Adrenal gland (tissue), 12 donors: ENCODE data around the gene PDIA4. TPM values are rescaled to one million over a fixed set of nuclear protein-coding genes. Genes with fewer than 3 reads are reported as not detected.

Experiments used
- DNase-seq, 7 donors: peaks; one replicate each; pipeline ENCODE4 v3.0.0-alpha.2; 2019 to 2020
- H3K27ac ChIP-seq, 5 donors: fragments of 200-600 bp; sonication (generic) in 4 of 5; 1 replicate in 3 of 5; 2 replicates in 2 of 5; pipeline versions ENCODE4 v1.5.1 to v1.8.0; 2016 to 2020; ENCODE audit warnings: mild to moderate bottlenecking in 1 of 5
- H3K27me3 ChIP-seq: fragments of 200-600 bp; 2 replicates; pipeline ENCODE4 v1.8.0; 2021
- H3K36me3 ChIP-seq, 2 donors: fragments of 200-600 bp; replicated peaks in 1 of 2; 1 replicate in 1 of 2; 2 replicates in 1 of 2; pipeline versions ENCODE4 v1.5.1 to v1.8.0; 2018 to 2022
- H3K4me1 ChIP-seq, 2 donors: fragments of 200-600 bp; replicated peaks in 1 of 2; 1 replicate in 1 of 2; 2 replicates in 1 of 2; pipeline versions ENCODE4 v1.5.1 to v1.8.0; 2018 to 2021
- H3K4me3 ChIP-seq, 4 donors: fragments of 200-600 bp; sonication (generic) in 3 of 4; one replicate each; pipeline ENCODE4 v1.5.1; 2016 to 2018
- H3K9me3 ChIP-seq, 3 donors: fragments of 200-600 bp; sonication (generic) in 1 of 3; replicated peaks in 1 of 3; 1 replicate in 2 of 3; 2 replicates in 1 of 3; pipeline versions ENCODE4 v1.5.1 to v1.8.0; 2016 to 2021
- POLR2A ChIP-seq, 2 donors: fragments of 450-650 bp; IDR thresholded peaks; one replicate each; pipeline ENCODE4 v1.6.1; 2017; ENCODE audit warnings: antibody characterized with exemption in 2 of 2, mild to moderate bottlenecking in 2 of 2, moderate library complexity in 1 of 2
- WGBS, 4 donors: extraction: QIAGEN DNeasy Blood & Tissue Kit in 2 of 4; methylation state at CpG; one replicate each; pipeline versions ENCODE4 v1.1.5 to v1.1.7; 2013 to 2017; 5-methylcytosine and 5-hydroxymethylcytosine counted together
- intact Hi-C, 2 donors: fragments of 100-400 bp; cut with DNase I; formaldehyde crosslinking; loops; one replicate each; pipeline versions ENCODE4 v1.14.1 to v1.15.0; 2022 to 2023
- polyA plus RNA-seq, 3 donors: library from polyadenylated mRNA; stranded (reverse); fragments of 200-250 nt in 2 of 3; fragments of 350-450 nt in 1 of 3; fragmentation: Illumina TruSeq in 1 of 3; extraction: RNeasy Lipid Tissue Mini Kit (QIAGEN cat#74804) in 1 of 3; gene quantifications; one replicate each; pipeline ENCODE4 v1.2.3, GENCODE V29; 2013 to 2014
- total RNA-seq, 9 donors: library from RNA; depleted of rRNA in 4 of 9; stranded (reverse); fragments of >200 nt in 4 of 9; fragments of 120-200 nt in 1 of 9; fragmentation: NEBNext Ultra II Directional in 1 of 9; extraction: Animal tissue kit (Norgen Biotek cat#: 25700) in 1 of 9; gene quantifications; one replicate each; pipeline versions ENCODE4 v1.1.0 to v1.2.4, GENCODE V29; 2013 to 2023
- TF ChIP-seq, protein P1 (sequence below), 6 experiments: fragments of 450-650 bp in 4 of 6; fragments of 200-600 bp in 2 of 6; sonication (generic) in 1 of 6; IDR thresholded peaks; 1 replicate in 5 of 6; 2 replicates in 1 of 6; pipeline versions ENCODE4 v1.5.1 to v1.8.0; 2016 to 2021; ENCODE audit warnings: antibody characterized with exemption in 6 of 6, mild to moderate bottlenecking in 2 of 6, moderate library complexity in 1 of 6
- donor health status: healthy with polysubstance abuse.
- donor health status: Bipolar disorder and iron deficiency.
- donor health status: DM: yes; HTN: yes; CAD: no.
- donor health status: DM: no; HTN: no; CAD: no.
- donor health status: DM: no; HTN: no; CAD: no.
- donor health status: DM: yes; HTN: yes; CAD: no.

Gene PDIA4
- total and polyA plus RNA-seq, 12 donors, result 19.9 to 123 (median 69.7) TPM

DNA sequence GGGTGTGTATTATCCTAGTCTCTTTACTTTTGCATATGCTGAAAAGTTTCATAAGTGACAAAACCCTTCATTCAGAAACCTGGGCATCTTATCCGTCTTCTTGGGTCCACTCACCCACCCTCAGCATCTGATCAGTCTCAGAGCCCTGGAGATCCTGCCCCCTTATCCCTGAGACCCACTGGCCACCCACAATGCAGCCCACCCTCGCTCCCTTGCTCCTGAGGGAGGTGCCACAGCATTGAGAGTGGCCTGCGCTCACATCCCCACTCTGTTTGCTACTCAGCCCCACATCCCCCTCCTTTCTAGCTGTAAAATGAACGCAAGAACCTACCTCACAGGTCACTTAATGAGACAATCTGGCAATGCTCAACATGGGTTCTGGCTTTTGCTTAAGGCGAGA, 27.3 kb downstream of the PDIA4 start:
- intact Hi-C loops, result loop anchor here (10.0 kb wide), 2 partner anchors 64 to 94 kb away; partner anchors contain the start of gene ZNF786 (in 1 of the 2)
- TF ChIP-seq, protein P1, sequence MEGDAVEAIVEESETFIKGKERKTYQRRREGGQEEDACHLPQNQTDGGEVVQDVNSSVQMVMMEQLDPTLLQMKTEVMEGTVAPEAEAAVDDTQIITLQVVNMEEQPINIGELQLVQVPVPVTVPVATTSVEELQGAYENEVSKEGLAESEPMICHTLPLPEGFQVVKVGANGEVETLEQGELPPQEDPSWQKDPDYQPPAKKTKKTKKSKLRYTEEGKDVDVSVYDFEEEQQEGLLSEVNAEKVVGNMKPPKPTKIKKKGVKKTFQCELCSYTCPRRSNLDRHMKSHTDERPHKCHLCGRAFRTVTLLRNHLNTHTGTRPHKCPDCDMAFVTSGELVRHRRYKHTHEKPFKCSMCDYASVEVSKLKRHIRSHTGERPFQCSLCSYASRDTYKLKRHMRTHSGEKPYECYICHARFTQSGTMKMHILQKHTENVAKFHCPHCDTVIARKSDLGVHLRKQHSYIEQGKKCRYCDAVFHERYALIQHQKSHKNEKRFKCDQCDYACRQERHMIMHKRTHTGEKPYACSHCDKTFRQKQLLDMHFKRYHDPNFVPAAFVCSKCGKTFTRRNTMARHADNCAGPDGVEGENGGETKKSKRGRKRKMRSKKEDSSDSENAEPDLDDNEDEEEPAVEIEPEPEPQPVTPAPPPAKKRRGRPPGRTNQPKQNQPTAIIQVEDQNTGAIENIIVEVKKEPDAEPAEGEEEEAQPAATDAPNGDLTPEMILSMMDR (IDR thresholded peaks at IDR 0.05), result no peak
- TF ChIP-seq POLR2A (IDR thresholded peaks at IDR 0.05), result no peak
- WGBS, 4 donors, result 74 to 84% (median 81%) methylated on average over 5 of the region's 5 CpGs
- no peak for DNase-seq
- Histone ChIP-seq H3K36me3 (peaks cover 0 to 29% of the 10 kb centered on the region in 2 donors), H3K27me3 (no peaks in the 10 kb centered on the region), H3K4me1 (no peaks in the 10 kb centered on the region), H3K27ac (no peak overlapping the region), H3K9me3 (no peaks in the 10 kb centered on the region), H3K4me3 (no peak overlapping the region)

DNA sequence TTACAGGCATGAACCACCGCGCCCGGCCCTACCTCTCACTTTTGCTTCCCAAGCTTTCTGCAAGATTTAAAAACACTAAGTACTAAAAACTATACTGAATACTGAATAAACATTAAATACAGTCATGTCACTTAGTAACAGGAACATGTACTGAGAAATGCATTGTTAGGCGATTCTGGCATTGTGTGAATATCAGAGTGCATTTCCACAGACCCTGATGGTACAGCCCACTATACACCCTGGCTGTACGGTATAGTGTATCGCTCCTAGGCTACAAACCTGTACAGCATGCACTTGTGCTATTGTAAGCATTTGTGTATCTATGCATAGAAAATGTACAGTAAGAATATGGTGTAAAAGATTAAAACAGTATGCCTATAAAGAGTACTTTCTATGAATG, 29.1 kb downstream of the PDIA4 start:
- TF ChIP-seq, protein P1 (IDR thresholded peaks at IDR 0.05), result no peak
- TF ChIP-seq POLR2A (IDR thresholded peaks at IDR 0.05), result no peak
- no peak for DNase-seq
- no peaks in the 10 kb centered on the region for H3K9me3 ChIP-seq
- H3K36me3 ChIP-seq, result peaks cover 0 to 15% of the 10 kb centered on the region in 2 donors
- H3K27me3 ChIP-seq, result no peaks in the 10 kb centered on the region
- 78 to 96% (median 89%) methylated on average over 6 of the region's 6 CpGs for WGBS, 4 donors
- H3K4me3 ChIP-seq, result no peak overlapping the region
- intact Hi-C loops, result no loop called here
- H3K4me1 ChIP-seq, result no peaks in the 10 kb centered on the region
- no peak overlapping the region for H3K27ac ChIP-seq

DNA sequence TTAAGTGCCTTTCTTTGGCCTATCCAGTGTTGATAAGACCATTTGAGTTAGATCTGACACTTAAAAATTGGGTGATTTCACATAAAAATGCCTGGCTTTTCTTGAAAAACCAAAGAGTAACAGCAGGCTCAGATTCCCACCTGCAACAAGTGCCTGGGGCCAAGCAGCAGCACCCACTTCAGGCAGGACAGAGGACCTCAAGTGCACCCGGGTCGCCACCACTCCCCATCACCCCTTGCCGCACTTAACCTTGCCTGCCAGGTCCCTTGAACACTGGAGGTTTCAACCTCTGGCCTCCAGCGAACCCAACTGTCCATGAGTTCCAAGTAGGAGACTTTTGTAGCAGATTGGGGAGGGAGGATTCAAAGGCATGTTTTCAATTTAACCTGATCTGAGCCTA, 30.8 kb downstream of the PDIA4 start:
- H3K27me3 ChIP-seq, result no peaks in the 10 kb centered on the region
- no peak overlapping the region for H3K27ac ChIP-seq
- H3K36me3 ChIP-seq, result no peaks in the 10 kb centered on the region
- WGBS, 4 donors, result 80 to 89% (median 86%) methylated on average over 4 of the region's 4 CpGs
- H3K4me3 ChIP-seq, result no peak overlapping the region
- DNase-seq, result no peak
- intact Hi-C loops, result no loop called here
- no peaks in the 10 kb centered on the region for H3K4me1 ChIP-seq
- no peak for TF ChIP-seq POLR2A (IDR thresholded peaks at IDR 0.05)
- TF ChIP-seq, protein P1 (IDR thresholded peaks at IDR 0.05), result no peak
- H3K9me3 ChIP-seq, result no peaks in the 10 kb centered on the region

DNA sequence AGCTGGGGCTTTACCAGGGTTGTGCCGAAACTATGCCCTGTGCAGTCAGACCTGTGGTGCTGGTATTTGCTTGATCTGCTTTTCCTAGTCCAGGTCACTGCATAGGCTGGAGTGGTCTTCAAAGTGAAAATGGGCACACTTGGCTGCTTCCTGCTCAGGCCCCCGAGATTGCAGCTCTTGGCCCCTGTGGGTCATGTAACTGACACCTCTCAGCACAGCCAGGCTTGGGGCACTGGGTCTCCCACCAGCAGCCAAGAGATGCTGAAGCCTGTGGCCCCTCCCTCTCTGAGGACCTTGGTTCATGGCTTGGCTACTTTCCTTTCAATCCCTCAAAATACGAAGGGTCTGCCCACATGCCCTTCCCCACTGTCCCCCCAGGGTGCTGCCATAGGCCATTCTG, 33.7 kb downstream of the PDIA4 start:
- H3K4me3 ChIP-seq, result no peak overlapping the region
- no peaks in the 10 kb centered on the region for H3K4me1 ChIP-seq
- WGBS, 4 donors, result 67 to 82% (median 71%) methylated on average over 2 to 3 of the region's 3 CpGs
- H3K27me3 ChIP-seq, result no peaks in the 10 kb centered on the region
- H3K36me3 ChIP-seq, result no peaks in the 10 kb centered on the region
- DNase-seq, result no peak
- no peaks in the 10 kb centered on the region for H3K9me3 ChIP-seq
- no peak for TF ChIP-seq POLR2A (IDR thresholded peaks at IDR 0.05)
- TF ChIP-seq, protein P1 (IDR thresholded peaks at IDR 0.05), result no peak
- H3K27ac ChIP-seq, result no peak overlapping the region
- intact Hi-C loops, result no loop called here
